GM21360 (cell line): ENCODE measurements around the gene CDC42EP1.
"Not testable (repeated sequence)": the region's sequence is repeated elsewhere in the genome, so short reads cannot be mapped to it uniquely, and the experiment has no call there.

Experiments
- ATAC-seq: cut with Tn5 transposase; IDR thresholded peaks from one replicate; pipeline ENCODE4 v1.9.1; 2021; ENCODE audit warnings: mild to moderate bottlenecking, moderate library complexity; ENCODE audit not compliant: unreplicated experiment

Gene CDC42EP1

GRCh38 chr22:37575490-37576003 lies 15.3 kb downstream of the CDC42EP1 start:
- no peak for ATAC-seq

- ATAC-seq, result no peak
These were observed 17.7 kb downstream of the CDC42EP1 start for GRCh38 chr22:37578002-37578401.

GRCh38 chr22:37581504-37581903 lies 21.2 kb downstream of the CDC42EP1 start:
- no peak for ATAC-seq

- ATAC-seq, result no peak
These were observed 22.2 kb downstream of the CDC42EP1 start for GRCh38 chr22:37582526-37582925.

- ATAC-seq, result no peak
These were observed 28.4 kb downstream of the CDC42EP1 start for GRCh38 chr22:37588546-37589215.

GRCh38 chr22:37589636-37590035 lies 29.4 kb downstream of the CDC42EP1 start:
- ATAC-seq, result no peak

GRCh38 chr22:37591081-37591480 lies 30.8 kb downstream of the CDC42EP1 start:
- ATAC-seq, result not testable (repeated sequence)

GRCh38 chr22:37591823-37592404 lies 31.6 kb downstream of the CDC42EP1 start:
- ATAC-seq, result no peak

GRCh38 chr22:37594237-37594636 lies 34.0 kb downstream of the CDC42EP1 start:
- no peak for ATAC-seq

- ATAC-seq, result no peak
These were observed 38.9 kb downstream of the CDC42EP1 start for GRCh38 chr22:37599153-37599552.

GRCh38 chr22:37601203-37601539 lies 40.9 kb downstream of the CDC42EP1 start:
- ATAC-seq, result no peak

GRCh38 chr22:37601540-37602442 lies 41.5 kb downstream of the CDC42EP1 start:
- no peak for ATAC-seq

- ATAC-seq, result not testable (repeated sequence)
These were observed 42.4 kb downstream of the CDC42EP1 start for GRCh38 chr22:37602546-37603277.

- ATAC-seq, result no peak
These were observed 43.8 kb downstream of the CDC42EP1 start for GRCh38 chr22:37604074-37604473.

GRCh38 chr22:37604875-37605274 lies 44.6 kb downstream of the CDC42EP1 start:
- no peak for ATAC-seq

GRCh38 chr22:37607010-37607934 lies 47.0 kb downstream of the CDC42EP1 start:
- no peak for ATAC-seq

- ATAC-seq, result no peak
These were observed 47.7 kb downstream of the CDC42EP1 start for GRCh38 chr22:37607935-37608476.

GRCh38 chr22:37608477-37609239 lies 48.4 kb downstream of the CDC42EP1 start, which contains the start of gene GGA1:
Gene GGA1, plus strand, starts transcription at chr22:37608834. Its CDS starts 27 bp downstream, at chr22:37608861.
- ATAC-seq, result peak; percentile 67
